PC-3 (cell line): Measurements from ENCODE around the gene PSMG2. TPM values are rescaled to one million over a fixed set of nuclear protein-coding genes. Genes with fewer than 3 reads are reported as not detected.

ENCODE experiments used
- ATAC-seq: fragments of 200-7000 bp; cut with Tn5 transposase; 2 replicates; pipeline ENCODE4 v1.9.1; 2020; ENCODE audit warnings: mild to moderate bottlenecking, moderate library complexity
- BruUV-seq: library from RNA; stranded (reverse); fragments of 400-500 nt; replicated peaks from 2 replicates; lab custom pipeline; 2021; lab: Mats Ljungman, UMichigan
- CTCF ChIA-PET: fragments of 300-600 bp; sonication (Branson Sonifier 250); formaldehyde crosslinking; loops from one replicate; lab custom pipeline; 2022; ENCODE audit warnings: antibody characterized with exemption; lab: Charles Lee
- POLR2A ChIA-PET: fragments of 300-600 bp; sonication (Branson Sonifier 250); formaldehyde crosslinking; loops from one replicate; lab custom pipeline; 2022; ENCODE audit warnings: antibody characterized with exemption; ENCODE audit not compliant: unreplicated experiment; lab: Charles Lee
- DNase-seq: peaks from one replicate; pipeline ENCODE4 v3.0.0-alpha.2; 2015
- H2AFZ ChIP-seq: fragments of 300-600 bp; sonication (generic); 2 replicates; pipeline ENCODE4 v1.6.0; 2016; ENCODE audit warnings: antibody characterized with exemption, low read length
- H3F3A ChIP-seq: fragments of 300-600 bp; sonication (generic); one replicate; pipeline ENCODE4 v1.6.0; 2017; ENCODE audit warnings: antibody characterized with exemption, low read length, control low read depth, mild to moderate bottlenecking; ENCODE audit not compliant: unreplicated experiment
- H3K27ac ChIP-seq: fragments of 300-600 bp; sonication (generic); 2 replicates; pipeline ENCODE4 v1.5.1; 2016; ENCODE audit warnings: mild to moderate bottlenecking, low read length
- H3K27me3 ChIP-seq: fragments of 300-600 bp; sonication (generic); 2 replicates; pipeline ENCODE4 v1.6.1; 2016; ENCODE audit warnings: low read length, mixed read lengths
- H3K36me3 ChIP-seq: fragments of 300-600 bp; sonication (generic); 2 replicates; pipeline ENCODE4 v1.6.1; 2016; ENCODE audit warnings: low read depth, mixed run types, low read length, mixed read lengths
- H3K4me1 ChIP-seq: fragments of 300-600 bp; sonication (generic); 2 replicates; pipeline ENCODE4 v1.5.1; 2016; ENCODE audit warnings: low read length; ENCODE audit not compliant: insufficient read depth
- H3K4me2 ChIP-seq: fragments of 300-600 bp; sonication (generic); 2 replicates; pipeline ENCODE4 v1.6.0; 2016; ENCODE audit warnings: low read length
- H3K4me3 ChIP-seq: fragments of 300-600 bp; sonication (generic); 2 replicates; pipeline ENCODE4 v1.5.1; 2016; ENCODE audit warnings: mild to moderate bottlenecking, low read length, mixed read lengths
- H3K79me2 ChIP-seq: fragments of 300-600 bp; sonication (generic); 2 replicates; pipeline ENCODE4 v1.6.1; 2017; ENCODE audit warnings: low read length, mixed read lengths
- H3K9ac ChIP-seq: fragments of 300-600 bp; sonication (generic); 2 replicates; pipeline ENCODE4 v1.6.0; 2016; ENCODE audit warnings: mild to moderate bottlenecking, low read length
- H3K9me2 ChIP-seq: fragments of 300-600 bp; sonication (generic); replicated peaks from 2 replicates; pipeline ENCODE4 v1.6.1; 2016; ENCODE audit warnings: mixed run types, low read length, mixed read lengths
- H3K9me3 ChIP-seq: fragments of 300-600 bp; sonication (generic); 2 replicates; pipeline ENCODE4 v1.6.1; 2016; ENCODE audit warnings: low read length, mixed read lengths
- H4K20me1 ChIP-seq: fragments of 300-600 bp; sonication (generic); 2 replicates; pipeline ENCODE4 v1.6.1; 2016; ENCODE audit warnings: low read length, mixed read lengths
- CTCF ChIP-seq: fragments of 300-600 bp; sonication (generic); conservative IDR thresholded peaks from 2 replicates; pipeline ENCODE4 v1.5.1; 2017; ENCODE audit warnings: antibody characterized with exemption, low read depth, mild to moderate bottlenecking, low read length
- EZH2 ChIP-seq: fragments of 300-600 bp; sonication (generic); IDR thresholded peaks from one replicate; pipeline ENCODE4 v1.6.1; 2017; ENCODE audit warnings: antibody characterized with exemption, mild to moderate bottlenecking, low read length; ENCODE audit not compliant: unreplicated experiment
- EZH2phosphoT487 ChIP-seq: fragments of 300-600 bp; sonication (generic); IDR thresholded peaks from 2 replicates; pipeline ENCODE4 v1.6.1; 2018; ENCODE audit warnings: mild to moderate bottlenecking, antibody characterized with exemption, low read length, borderline replicate concordance
- intact Hi-C: fragments of 100-400 bp; cut with micrococcal nuclease; formaldehyde crosslinking; loops from 2 replicates; pipeline ENCODE4 v1.9.0; 2023
- total RNA-seq: library from RNA; depleted of rRNA; stranded (reverse); fragments of >200 nt; gene quantifications from 2 replicates; pipeline ENCODE4 v1.2.3, GENCODE V29; 2014

PSMG2 gene
- total RNA-seq, 1 experiment from 2014 or later, result 93.6 TPM

- BruUV-seq, result no TSS peak
- H3K27ac ChIP-seq, result peak within 1 kb of the TSS; percentile 27
- POLR2A ChIA-PET, result interaction anchor here (0.6 kb wide), 1 partner anchor 51 kb away, joined by 4 read pairs; no protein-coding TSS in a partner anchor
- intact Hi-C loops, result loop anchor here (1.0 to 5.0 kb wide), 6 partner anchors 15 to 329 kb away; no protein-coding TSS in a partner anchor
- DNase-seq (peak; percentile 74), ATAC-seq (peak; percentile 77)
- TF ChIP-seq CTCF (no peak), EZH2 (no peak), EZH2phosphoT487 (no peak)
- peaks cover 55% of the 10 kb centered on the region for H3K79me2 ChIP-seq
- no peaks in the 10 kb centered on the region for H3K36me3 ChIP-seq
- H3K27me3 ChIP-seq, result no peaks in the 10 kb centered on the region
- H4K20me1 ChIP-seq, result peaks cover 20% of the 10 kb centered on the region
- no peaks in the 10 kb centered on the region for H3F3A ChIP-seq
- no peaks in the 10 kb centered on the region for H3K9me3 ChIP-seq
- no peaks in the 10 kb centered on the region for H3K9me2 ChIP-seq
- H3K9ac ChIP-seq, result peak within 1 kb of the TSS; percentile 81
- H2AFZ ChIP-seq, result peak within 1 kb of the TSS; percentile 95
- H3K4me2 ChIP-seq, result peak within 1 kb of the TSS; percentile 82
- CTCF ChIA-PET, result interaction anchor here (0.6 to 0.7 kb wide), 2 partner anchors 46 to 118 kb away, joined by 3 read pairs; no protein-coding TSS in a partner anchor
- H3K4me3 ChIP-seq, result peak within 1 kb of the TSS; percentile 78
- peaks cover 41% of the 10 kb centered on the region for H3K4me1 ChIP-seq
Observed at GRCh38 chr18:12657684-12658425, 45.0 kb upstream of the PSMG2 start, which contains the start of gene SPIRE1. TSS of gene SPIRE1 (minus strand) at chr18:12658107. CDS start at chr18:12657866, 241 bp downstream.

- no peaks in the 10 kb centered on the region for H3K9me2 ChIP-seq
- no peaks in the 10 kb centered on the region for H3K9me3 ChIP-seq
- no peaks in the 10 kb centered on the region for H3K27me3 ChIP-seq
- BruUV-seq, result TSS peak; percentile 62
- H3K79me2 ChIP-seq, result peaks cover 48% of the 10 kb centered on the region
- ATAC-seq (peak; percentile 15), DNase-seq (peak; percentile 56)
- H4K20me1 ChIP-seq, result peaks cover 18% of the 10 kb centered on the region
- peak overlapping the region; percentile 81 for H3K9ac ChIP-seq
- peak overlapping the region; percentile 78 for H3K4me3 ChIP-seq
- ChIA-PET POLR2A (no interaction called here), CTCF (interaction anchor here (0.6 to 0.7 kb wide), 2 partner anchors 18 to 119 kb away, joined by 3 read pairs; no protein-coding TSS in a partner anchor)
- intact Hi-C loops, result loop anchor here (1.0 to 5.0 kb wide), 5 partner anchors 50 to 330 kb away; no protein-coding TSS in a partner anchor
- no peaks in the 10 kb centered on the region for H3K36me3 ChIP-seq
- H3K4me2 ChIP-seq, result peak overlapping the region; percentile 82
- H3K4me1 ChIP-seq, result peaks cover 34% of the 10 kb centered on the region
- TF ChIP-seq CTCF (0 out of 2 replicates have a peak, but pooled peaks have one; percentile 17), EZH2phosphoT487 (no peak), EZH2 (no peak)
- H3K27ac ChIP-seq, result peak overlapping the region; percentile 27
- no peaks in the 10 kb centered on the region for H3F3A ChIP-seq
- H2AFZ ChIP-seq, result peak overlapping the region; percentile 95
Observed at GRCh38 chr18:12658426-12659138, 44.3 kb upstream of the PSMG2 start.
